ENCODE results near the gene MEGF11.

The MEGF11 gene

DNA sequence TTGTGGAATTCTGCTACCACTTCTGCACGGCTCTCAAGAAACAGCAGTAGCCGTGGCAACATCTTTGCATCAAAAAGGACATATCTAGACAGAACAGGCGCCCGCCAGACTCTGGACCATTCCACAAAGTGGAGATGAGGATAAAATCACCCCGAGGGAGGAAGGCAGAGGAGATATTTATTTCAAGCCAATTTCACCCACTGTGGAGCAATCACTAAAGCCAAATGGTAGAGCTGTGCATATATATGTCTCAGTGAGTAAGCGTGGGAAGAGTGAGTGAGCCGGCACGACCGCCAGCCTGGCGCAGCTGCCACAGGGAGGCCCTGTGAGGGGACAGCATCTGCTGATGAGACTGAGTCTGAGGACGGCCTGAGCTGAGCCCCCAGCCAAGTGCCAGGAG is 111.3 kb downstream of the MEGF11 start:
- TF ChIP-seq NFRKB (IDR thresholded peaks at IDR 0.05) (no peak), FOXM1 (IDR thresholded peaks at IDR 0.05; ENCODE audit: borderline replicate concordance) (no peak), SUZ12 (IDR thresholded peaks at IDR 0.05) (no peak), SP1 (IDR thresholded peaks at IDR 0.05) (no peak), CTBP1 (IDR thresholded peaks at IDR 0.05; ENCODE audit: borderline replicate concordance) (no peak)
- TF ChIP-seq, protein P1, sequence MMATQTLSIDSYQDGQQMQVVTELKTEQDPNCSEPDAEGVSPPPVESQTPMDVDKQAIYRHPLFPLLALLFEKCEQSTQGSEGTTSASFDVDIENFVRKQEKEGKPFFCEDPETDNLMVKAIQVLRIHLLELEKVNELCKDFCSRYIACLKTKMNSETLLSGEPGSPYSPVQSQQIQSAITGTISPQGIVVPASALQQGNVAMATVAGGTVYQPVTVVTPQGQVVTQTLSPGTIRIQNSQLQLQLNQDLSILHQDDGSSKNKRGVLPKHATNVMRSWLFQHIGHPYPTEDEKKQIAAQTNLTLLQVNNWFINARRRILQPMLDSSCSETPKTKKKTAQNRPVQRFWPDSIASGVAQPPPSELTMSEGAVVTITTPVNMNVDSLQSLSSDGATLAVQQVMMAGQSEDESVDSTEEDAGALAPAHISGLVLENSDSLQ (IDR thresholded peaks at IDR 0.05), result no peak
- POLR2A ChIA-PET, result no interaction called here
- CTCF ChIA-PET, result no interaction called here
- no peak for DNase-seq (ENCODE audit: extremely low spot score)

DNA sequence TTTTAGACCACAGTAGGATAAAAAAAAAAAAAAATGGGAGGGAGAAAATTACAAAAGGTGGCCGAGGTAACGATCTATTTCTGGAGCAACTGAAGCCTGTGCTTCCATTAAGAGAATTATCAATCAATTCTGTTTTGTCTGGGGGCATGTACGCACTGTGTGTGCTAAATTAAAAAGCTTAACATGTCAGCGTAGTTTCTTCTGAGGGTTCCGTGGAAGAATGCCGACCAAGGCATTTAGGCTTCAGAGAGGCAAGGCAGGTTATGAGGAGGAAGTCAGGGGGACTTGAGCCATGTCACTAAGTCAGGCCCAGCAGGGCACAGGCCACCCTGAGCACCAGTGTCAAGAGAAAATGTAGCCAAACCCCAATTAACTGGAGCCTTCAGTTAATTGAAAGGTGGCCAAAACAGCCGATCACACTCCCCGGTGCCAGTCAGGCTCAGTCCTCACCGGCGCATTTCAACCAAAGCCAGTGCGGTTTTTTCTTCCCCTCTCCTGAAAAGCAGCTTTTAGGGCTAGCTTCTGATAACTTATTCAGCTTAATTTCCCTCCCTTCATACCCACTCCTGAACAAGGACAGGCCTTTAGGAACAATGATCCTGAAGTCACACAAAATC is 113.9 kb downstream of the MEGF11 start:
- ChIA-PET CTCF (interaction anchor here (0.7 to 1.0 kb wide), 2 partner anchors 59 to 1743 kb away, joined by 3 read pairs; no protein-coding TSS in a partner anchor), POLR2A (interaction anchor here (1.2 kb wide), 1 partner anchor 8 kb away, joined by 3 read pairs; no protein-coding TSS in a partner anchor)
- no peak for DNase-seq (ENCODE audit: extremely low spot score)
- TF ChIP-seq FOXA1 (IDR thresholded peaks at IDR 0.05), result no peak
- no peak for TF ChIP-seq TARDBP (IDR thresholded peaks at IDR 0.05)
- no peak for TF ChIP-seq FOXK2 (IDR thresholded peaks at IDR 0.05)
- no peak for TF ChIP-seq ELF4 (IDR thresholded peaks at IDR 0.05)
- no peak for TF ChIP-seq HDGF (IDR thresholded peaks at IDR 0.05; ENCODE audit: borderline replicate concordance)
- TF ChIP-seq L3MBTL2 (conservative IDR thresholded peaks at IDR 0.05), result no peak
- no peak for TF ChIP-seq LEF1 (IDR thresholded peaks at IDR 0.05; ENCODE audit: borderline replicate concordance)
- TF ChIP-seq, protein P1 (IDR thresholded peaks at IDR 0.05), result no peak
- no peak for TF ChIP-seq SP1 (IDR thresholded peaks at IDR 0.05)
- TF ChIP-seq ARNT (IDR thresholded peaks at IDR 0.05), result no peak
- TF ChIP-seq CTBP1 (IDR thresholded peaks at IDR 0.05; ENCODE audit: borderline replicate concordance), result no peak
- TF ChIP-seq BHLHE40 (IDR thresholded peaks at IDR 0.05; ENCODE audit: borderline replicate concordance), result no peak
- no peak for TF ChIP-seq ZNF384 (IDR thresholded peaks at IDR 0.05)
- TF ChIP-seq FOXM1 (IDR thresholded peaks at IDR 0.05; ENCODE audit: borderline replicate concordance), result no peak
- no peak for TF ChIP-seq SUZ12 (IDR thresholded peaks at IDR 0.05)

DNA sequence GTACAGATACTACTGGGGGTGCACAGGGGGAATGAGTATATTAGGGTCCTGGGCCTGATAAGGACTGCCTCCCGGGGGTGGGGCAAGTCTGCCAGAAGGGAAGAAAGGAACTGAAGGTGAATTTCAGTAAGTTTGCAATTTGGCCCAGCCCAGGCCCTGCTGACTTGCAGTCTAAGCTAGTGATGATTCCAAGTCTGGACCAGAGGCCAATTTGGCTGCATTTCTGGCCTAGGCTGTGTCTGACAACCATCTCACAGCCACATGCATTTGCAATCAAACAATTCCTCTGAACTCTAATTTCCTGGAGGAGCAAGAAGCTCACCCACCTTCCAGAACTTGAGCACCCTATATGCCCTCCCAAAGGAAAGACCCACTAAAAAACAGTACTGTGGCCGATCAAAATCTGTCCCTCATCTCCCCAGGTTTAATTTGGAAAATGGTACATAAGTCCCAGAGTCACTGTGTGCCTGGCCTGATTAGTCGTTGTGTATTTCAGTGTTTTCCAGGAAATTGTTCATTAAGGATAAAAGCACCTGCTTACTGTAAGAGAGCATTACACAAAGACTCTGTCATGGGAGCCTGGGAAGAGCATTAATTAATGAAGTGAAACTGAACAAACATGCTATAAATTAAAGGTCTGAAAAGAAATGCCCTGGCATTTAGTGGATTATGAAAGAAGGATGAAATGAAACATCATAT is 114.5 kb downstream of the MEGF11 start:
- POLR2A ChIA-PET, result no interaction called here
- no peak for DNase-seq (ENCODE audit: extremely low spot score)
- no peak for TF ChIP-seq TARDBP (IDR thresholded peaks at IDR 0.05)
- TF ChIP-seq FOXM1 (IDR thresholded peaks at IDR 0.05; ENCODE audit: borderline replicate concordance), result no peak
- TF ChIP-seq FOXK2 (IDR thresholded peaks at IDR 0.05), result no peak
- no peak for TF ChIP-seq LEF1 (IDR thresholded peaks at IDR 0.05; ENCODE audit: borderline replicate concordance)
- TF ChIP-seq ELF4 (IDR thresholded peaks at IDR 0.05), result no peak
- TF ChIP-seq HDGF (IDR thresholded peaks at IDR 0.05; ENCODE audit: borderline replicate concordance), result no peak
- TF ChIP-seq ZNF384 (IDR thresholded peaks at IDR 0.05), result no peak
- TF ChIP-seq ARNT (IDR thresholded peaks at IDR 0.05), result no peak
- no peak for TF ChIP-seq FOXA1 (IDR thresholded peaks at IDR 0.05)
- CTCF ChIA-PET, result interaction anchor here (1.0 kb wide), 1 partner anchor 58 kb away, joined by 3 read pairs; no protein-coding TSS in a partner anchor

DNA sequence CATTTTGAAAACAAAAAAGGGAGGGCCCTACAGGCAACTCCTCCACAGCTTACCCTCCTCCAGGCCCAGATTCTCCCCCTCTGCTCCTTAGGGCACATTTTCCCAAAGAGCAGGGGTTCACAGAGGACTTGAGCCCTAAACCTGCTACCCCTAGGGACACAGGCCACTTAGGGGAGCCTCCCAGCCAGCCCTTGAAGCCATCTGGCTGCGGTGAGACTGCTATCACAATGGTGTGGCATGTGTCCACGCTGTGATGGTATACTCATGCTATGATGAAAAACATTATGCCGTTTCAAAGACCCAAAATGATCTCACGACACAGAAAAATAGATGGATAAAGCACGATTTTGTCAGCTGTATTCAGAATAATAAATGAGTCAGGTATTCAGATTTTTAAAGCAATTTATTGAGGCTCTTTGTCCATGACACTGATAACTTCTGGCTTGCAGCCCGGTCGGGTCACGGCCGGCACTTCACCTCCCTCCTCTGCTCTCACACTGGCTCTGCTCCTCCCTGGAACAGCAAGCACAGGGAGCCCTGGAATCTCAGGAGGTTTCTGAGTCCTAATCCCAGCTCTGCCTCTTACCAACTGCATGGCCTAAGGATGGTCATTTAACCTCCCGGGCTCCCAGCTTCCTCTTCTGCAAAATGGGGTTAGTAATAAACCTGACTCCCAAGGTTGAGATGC is 115.3 kb downstream of the MEGF11 start:
- POLR2A ChIA-PET, result no interaction called here
- no peak for TF ChIP-seq TARDBP (IDR thresholded peaks at IDR 0.05)
- no peak for TF ChIP-seq ZNF384 (IDR thresholded peaks at IDR 0.05)
- no peak for TF ChIP-seq HDGF (IDR thresholded peaks at IDR 0.05; ENCODE audit: borderline replicate concordance)
- no peak for TF ChIP-seq SUZ12 (IDR thresholded peaks at IDR 0.05)
- no peak for TF ChIP-seq BHLHE40 (IDR thresholded peaks at IDR 0.05; ENCODE audit: borderline replicate concordance)
- no peak for TF ChIP-seq L3MBTL2 (conservative IDR thresholded peaks at IDR 0.05)
- TF ChIP-seq, protein P1 (IDR thresholded peaks at IDR 0.05), result no peak
- CTCF ChIA-PET, result no interaction called here
- no peak for DNase-seq (ENCODE audit: extremely low spot score)

GRCh38 chr15:66136948-66137347 is 116.6 kb downstream of the MEGF11 start:
- TF ChIP-seq HDGF (IDR thresholded peaks at IDR 0.05; ENCODE audit: borderline replicate concordance), result no peak
- no peak for TF ChIP-seq FOXA1 (IDR thresholded peaks at IDR 0.05)
- TF ChIP-seq TARDBP (IDR thresholded peaks at IDR 0.05), result no peak
- TF ChIP-seq NFRKB (IDR thresholded peaks at IDR 0.05), result no peak
- TF ChIP-seq ZNF384 (IDR thresholded peaks at IDR 0.05), result no peak
- no peak for TF ChIP-seq FOXM1 (IDR thresholded peaks at IDR 0.05; ENCODE audit: borderline replicate concordance)
- no peak for TF ChIP-seq SP1 (IDR thresholded peaks at IDR 0.05)
- no peak for TF ChIP-seq ARNT (IDR thresholded peaks at IDR 0.05)
- no peak for TF ChIP-seq ELF4 (IDR thresholded peaks at IDR 0.05)
- TF ChIP-seq LEF1 (IDR thresholded peaks at IDR 0.05; ENCODE audit: borderline replicate concordance), result no peak
- TF ChIP-seq BHLHE40 (IDR thresholded peaks at IDR 0.05; ENCODE audit: borderline replicate concordance), result no peak
- TF ChIP-seq L3MBTL2 (conservative IDR thresholded peaks at IDR 0.05), result no peak
- DNase-seq (ENCODE audit: extremely low spot score), result no peak
- ChIA-PET POLR2A (no interaction called here), CTCF (no interaction called here)

DNA sequence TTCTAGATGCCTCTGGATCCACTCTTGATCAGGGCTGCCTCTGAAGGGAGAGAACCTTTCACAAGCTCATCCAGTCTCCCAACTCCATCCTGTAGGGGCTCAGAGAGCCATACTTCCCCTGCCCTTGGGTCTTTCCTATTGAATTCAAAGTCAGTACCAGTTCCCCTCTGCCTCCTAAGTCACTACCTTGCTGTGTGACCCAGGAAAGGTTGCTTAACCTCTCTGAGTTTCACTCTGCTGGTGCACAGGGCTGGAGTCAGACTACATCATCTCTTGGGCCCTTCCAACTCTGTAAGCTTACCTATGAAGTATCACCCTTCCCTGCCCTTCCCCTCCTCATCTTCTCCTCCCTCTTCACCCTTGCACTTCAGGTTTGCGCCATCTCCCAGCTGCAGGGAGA is 117.9 kb downstream of the MEGF11 start:
- CTCF ChIA-PET, result no interaction called here
- DNase-seq (ENCODE audit: extremely low spot score), result no peak
- POLR2A ChIA-PET, result no interaction called here
- no peak for TF ChIP-seq ELF4 (IDR thresholded peaks at IDR 0.05)
